AG04450 (cell line): ENCODE data around the gene ULK4. TPM values are rescaled to one million over a fixed set of nuclear protein-coding genes. Genes with fewer than 3 reads are reported as not detected.

Experiments
- CTCF ChIA-PET: fragments of 300-600, 350-600 bp; formaldehyde crosslinking; extraction: SDS; loops from one replicate; lab custom pipeline; 2022; ENCODE audit warnings: antibody characterized with exemption, inconsistent platforms; lab: Charles Lee
- POLR2A ChIA-PET: fragments of 350-600 bp; formaldehyde crosslinking; extraction: SDS; loops from one replicate; lab custom pipeline; 2021; ENCODE audit warnings: antibody characterized with exemption, inconsistent platforms; lab: Yijun Ruan, JAX
- DNase-seq: peaks from one replicate; pipeline ENCODE4 v3.0.0-alpha.2; 2011; ENCODE audit warnings: low read depth, low spot score
- H3K27ac ChIP-seq: one replicate; pipeline ENCODE4 v1.5.1; 2012; ENCODE audit warnings: low read depth, low read length, control low read depth
- H3K27me3 ChIP-seq: one replicate; pipeline ENCODE4 v1.6.0; 2012; ENCODE audit warnings: low read length; ENCODE audit not compliant: control insufficient read depth, insufficient read depth
- H3K4me3 ChIP-seq: 2 replicates; pipeline ENCODE4 v1.5.1; 2011; ENCODE audit warnings: mild to moderate bottlenecking, low read depth, low read length, control low read depth
- H3K9me3 ChIP-seq: 2 replicates; pipeline ENCODE4 v1.5.1; 2012; ENCODE audit warnings: low read length; ENCODE audit not compliant: control insufficient read depth, insufficient read depth
- polyA plus RNA-seq: library from polyadenylated mRNA; depleted of rRNA; stranded (reverse); fragments of >200 nt; gene quantifications from 2 replicates; pipeline ENCODE4 v1.2.3, GENCODE V29; 2011
- TF ChIP-seq, protein P1 (sequence below): IDR thresholded peaks from 2 replicates; pipeline ENCODE4 v1.5.1; 2011; ENCODE audit warnings: low read depth, low read length, control low read depth, inconsistent platforms

Gene ULK4
- polyA plus RNA-seq, 1 experiment: 3.7 TPM

DNA sequence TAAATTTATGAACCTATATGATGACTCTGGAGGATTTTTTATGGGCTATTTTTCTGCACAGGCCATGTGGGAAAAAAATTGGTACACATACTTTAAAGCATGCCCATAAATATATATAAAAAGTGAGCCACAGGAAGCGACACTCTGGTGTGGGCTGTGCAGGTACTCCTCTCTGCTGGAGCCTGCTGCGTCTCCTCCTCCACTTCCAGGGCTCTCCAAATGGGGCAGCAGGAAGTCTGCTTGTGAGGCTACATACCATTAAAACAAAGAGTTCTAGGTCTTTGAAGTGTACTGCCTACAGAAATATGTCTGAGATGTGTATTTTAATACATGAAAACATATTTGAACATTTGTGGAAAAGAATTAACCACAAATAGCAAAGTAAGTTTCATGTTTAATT, 627.5 kb downstream of the ULK4 start:
- CTCF ChIA-PET: no interaction called here
- DNase-seq: no peak

DNA sequence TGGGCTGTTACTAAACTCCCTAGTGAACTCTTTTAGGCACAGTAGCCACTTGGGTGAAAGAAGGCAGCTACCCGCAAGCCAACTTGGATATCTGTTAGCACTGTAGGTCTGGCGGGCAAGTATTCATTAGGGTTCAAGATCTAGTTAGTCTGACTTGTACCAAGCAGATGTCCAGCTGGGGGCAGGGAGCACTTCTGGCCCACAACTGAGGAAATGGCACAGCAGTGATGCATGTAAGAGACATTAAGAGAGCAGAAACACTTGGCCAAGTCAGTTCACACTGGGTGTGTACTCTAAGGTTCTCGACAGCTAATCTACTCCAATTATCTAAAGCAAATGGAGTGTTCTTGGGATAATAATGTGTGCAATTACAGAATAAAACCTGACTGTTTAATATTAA, 630.9 kb downstream of the ULK4 start:
- CTCF ChIA-PET: no interaction called here
- H3K9me3 ChIP-seq: no peaks in the 10 kb centered on the region
- DNase-seq: no peak

More for the DNA sequence above, 627.5 kb downstream of the ULK4 start:
- Histone ChIP-seq H3K4me3 (no peak overlapping the region), H3K27me3 (no peaks in the 10 kb centered on the region), H3K27ac (no peak overlapping the region), H3K9me3 (no peaks in the 10 kb centered on the region)
- POLR2A ChIA-PET: no interaction called here
- TF ChIP-seq, protein P1, sequence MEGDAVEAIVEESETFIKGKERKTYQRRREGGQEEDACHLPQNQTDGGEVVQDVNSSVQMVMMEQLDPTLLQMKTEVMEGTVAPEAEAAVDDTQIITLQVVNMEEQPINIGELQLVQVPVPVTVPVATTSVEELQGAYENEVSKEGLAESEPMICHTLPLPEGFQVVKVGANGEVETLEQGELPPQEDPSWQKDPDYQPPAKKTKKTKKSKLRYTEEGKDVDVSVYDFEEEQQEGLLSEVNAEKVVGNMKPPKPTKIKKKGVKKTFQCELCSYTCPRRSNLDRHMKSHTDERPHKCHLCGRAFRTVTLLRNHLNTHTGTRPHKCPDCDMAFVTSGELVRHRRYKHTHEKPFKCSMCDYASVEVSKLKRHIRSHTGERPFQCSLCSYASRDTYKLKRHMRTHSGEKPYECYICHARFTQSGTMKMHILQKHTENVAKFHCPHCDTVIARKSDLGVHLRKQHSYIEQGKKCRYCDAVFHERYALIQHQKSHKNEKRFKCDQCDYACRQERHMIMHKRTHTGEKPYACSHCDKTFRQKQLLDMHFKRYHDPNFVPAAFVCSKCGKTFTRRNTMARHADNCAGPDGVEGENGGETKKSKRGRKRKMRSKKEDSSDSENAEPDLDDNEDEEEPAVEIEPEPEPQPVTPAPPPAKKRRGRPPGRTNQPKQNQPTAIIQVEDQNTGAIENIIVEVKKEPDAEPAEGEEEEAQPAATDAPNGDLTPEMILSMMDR: no peak

DNA sequence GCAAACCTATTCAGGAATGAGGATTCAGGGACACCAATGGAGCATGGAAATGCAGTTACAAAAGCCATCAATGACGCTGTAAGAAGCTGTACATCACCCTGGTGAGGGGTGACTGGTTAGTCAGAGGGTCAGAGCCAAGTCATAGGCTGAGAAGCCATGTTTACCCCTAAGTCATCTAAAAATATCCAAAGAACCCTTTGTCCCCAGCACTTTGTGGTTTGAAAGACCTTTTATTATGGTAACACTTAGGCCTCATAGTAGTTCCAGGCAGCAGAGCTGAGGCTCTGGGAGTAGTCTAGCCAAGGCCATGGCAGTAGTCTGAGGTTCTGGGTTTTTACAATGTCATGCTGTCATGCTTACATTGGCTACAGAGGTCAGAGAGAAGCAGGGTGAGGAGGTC, 631.4 kb downstream of the ULK4 start:
- Histone ChIP-seq H3K27me3 (peaks cover 2% of the 10 kb centered on the region), H3K9me3 (no peaks in the 10 kb centered on the region), H3K27ac (no peak overlapping the region), H3K4me3 (no peak overlapping the region)
- no peak for DNase-seq
- ChIA-PET CTCF (no interaction called here), POLR2A (no interaction called here)
- TF ChIP-seq, protein P1: no peak

More for the DNA sequence above, 630.9 kb downstream of the ULK4 start:
- TF ChIP-seq, protein P1: no peak
- POLR2A ChIA-PET: no interaction called here
- H3K27me3 ChIP-seq: peaks cover 2% of the 10 kb centered on the region
- no peak overlapping the region for H3K27ac ChIP-seq
- H3K4me3 ChIP-seq: no peak overlapping the region

DNA sequence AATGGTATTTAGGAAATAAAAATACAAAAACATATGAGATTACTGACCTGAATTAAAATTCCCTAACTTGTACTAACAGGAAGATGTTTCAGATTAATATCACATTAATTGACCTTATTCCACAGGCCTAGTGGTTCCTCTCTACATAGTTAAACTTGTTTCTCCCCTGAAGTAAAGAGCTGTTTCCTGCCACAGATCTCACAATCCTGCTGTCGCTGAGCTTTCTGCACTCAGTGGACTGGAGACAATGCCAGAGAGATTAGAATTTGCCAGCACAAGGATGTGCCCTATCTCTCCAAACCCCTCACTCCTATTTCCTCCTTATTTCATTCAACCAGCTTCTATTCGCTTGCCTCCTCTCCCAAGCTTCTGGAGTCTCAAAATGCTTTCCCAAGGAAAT, 632.0 kb downstream of the ULK4 start:
- H3K9me3 ChIP-seq: no peaks in the 10 kb centered on the region
- no peak overlapping the region for H3K27ac ChIP-seq
- CTCF ChIA-PET: no interaction called here
- DNase-seq: no peak
- no peak overlapping the region for H3K4me3 ChIP-seq
- TF ChIP-seq, protein P1: no peak
- peaks cover 2% of the 10 kb centered on the region for H3K27me3 ChIP-seq
- POLR2A ChIA-PET: no interaction called here

GRCh38 chr3:41328926-41329325, 633.0 kb downstream of the ULK4 start:
- no peak for DNase-seq
- Histone ChIP-seq H3K27ac (no peak overlapping the region), H3K9me3 (no peaks in the 10 kb centered on the region), H3K4me3 (no peak overlapping the region), H3K27me3 (peaks cover 2% of the 10 kb centered on the region)
- CTCF ChIA-PET: no interaction called here
- TF ChIP-seq, protein P1: no peak
- POLR2A ChIA-PET: no interaction called here
